Karpas-422 (cell line): ENCODE measurements around the gene P4HA3. TPM values are rescaled to one million over a fixed set of nuclear protein-coding genes. Genes with fewer than 3 reads are reported as not detected.

Experiments used
- DNase-seq: peaks from one replicate; pipeline ENCODE4 v3.0.0-alpha.2; 2015
- H2AFZ ChIP-seq: fragments of 200-600 bp; sonication (generic); 2 replicates; pipeline ENCODE4 v1.6.1; 2014; ENCODE audit warnings: antibody characterized with exemption, low read length, mixed read lengths
- H3K27ac ChIP-seq: fragments of 200-600 bp; sonication (generic); 2 replicates; pipeline ENCODE4 v1.5.1; 2014; ENCODE audit warnings: mild to moderate bottlenecking, low read length, moderate library complexity
- H3K27me3 ChIP-seq: fragments of 200-600 bp; sonication (generic); 2 replicates; pipeline ENCODE4 v1.6.1; 2014; ENCODE audit warnings: low read length, mixed read lengths
- H3K36me3 ChIP-seq: fragments of 200-600 bp; sonication (generic); 2 replicates; pipeline ENCODE4 v1.6.1; 2014; ENCODE audit warnings: low read length, mixed read lengths; ENCODE audit not compliant: insufficient read depth
- H3K4me1 ChIP-seq: fragments of 200-600 bp; sonication (generic); 2 replicates; pipeline ENCODE4 v1.6.1; 2014; ENCODE audit warnings: mild to moderate bottlenecking, low read length, mixed read lengths
- H3K4me2 ChIP-seq: fragments of 200-600 bp; sonication (generic); 2 replicates; pipeline ENCODE4 v1.6.1; 2014; ENCODE audit warnings: low read length, low read depth, mild to moderate bottlenecking; ENCODE audit not compliant: poor library complexity, severe bottlenecking
- H3K4me3 ChIP-seq: fragments of 200-600 bp; sonication (generic); 2 replicates; pipeline ENCODE4 v1.5.1; 2014; ENCODE audit warnings: mild to moderate bottlenecking, antibody characterized with exemption, low read length, mixed read lengths
- H3K79me2 ChIP-seq: fragments of 200-600 bp; sonication (generic); 2 replicates; pipeline ENCODE4 v1.6.1; 2014; ENCODE audit warnings: mild to moderate bottlenecking, low read length, mixed read lengths
- H3K9ac ChIP-seq: fragments of 200-600 bp; sonication (generic); 2 replicates; pipeline ENCODE4 v1.6.0; 2014; ENCODE audit warnings: low read length
- H3K9me2 ChIP-seq: fragments of 200-600 bp; sonication (generic), shearing (Covaris generic); replicated peaks from 2 replicates; pipeline ENCODE4 v1.6.0; 2014; ENCODE audit warnings: mild to moderate bottlenecking, low read length, moderate library complexity; ENCODE audit not compliant: insufficient read depth
- H3K9me3 ChIP-seq: fragments of 300-700, 200-600 bp; sonication (generic); 2 replicates; pipeline ENCODE4 v1.6.1; 2014; ENCODE audit warnings: low read length, mixed read lengths
- H4K20me1 ChIP-seq: fragments of 200-600 bp; sonication (generic); 2 replicates; pipeline ENCODE4 v1.6.1; 2014; ENCODE audit warnings: mild to moderate bottlenecking, antibody characterized with exemption, low read length, low read depth; ENCODE audit not compliant: insufficient read depth
- small RNA-seq: library from RNA; depleted of rRNA; stranded (forward); fragments of <200 nt; gene quantifications from one replicate; pipeline ENCODE3, GENCODE V24; 2014
- total RNA-seq: library from RNA; depleted of rRNA; stranded (reverse); fragments of >200 nt; shearing (Covaris generic); gene quantifications from 2 replicates; pipeline ENCODE4 v1.2.3, GENCODE V29; 2014; ENCODE audit warnings: low replicate concordance; rRNA removed

Gene P4HA3
- total RNA-seq, 1 experiment from 2014 or later: not detected

DNA sequence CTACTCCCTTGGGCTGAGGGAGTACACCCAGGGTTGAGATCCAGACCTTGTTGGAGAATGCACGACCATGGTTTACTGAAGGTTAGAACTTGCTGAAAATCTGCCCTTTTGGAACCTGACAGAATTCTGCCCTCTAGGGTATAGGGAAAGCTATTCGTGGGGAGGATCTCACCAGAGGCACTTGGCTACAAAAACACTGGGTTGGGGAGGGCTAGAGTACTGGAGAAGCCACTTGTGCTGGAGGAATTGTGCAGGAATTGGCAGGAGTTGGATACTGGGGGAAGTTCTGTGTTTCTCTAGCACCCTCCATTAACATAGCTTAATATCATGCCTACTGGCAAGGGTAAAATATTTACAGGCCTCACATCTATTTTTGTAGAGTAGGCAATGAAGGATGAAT lies 84.5 kb downstream of the P4HA3 start:
- Histone ChIP-seq H3K9me2 (no peaks in the 10 kb centered on the region), H3K9me3 (no peaks in the 10 kb centered on the region; the same call in 1 of the 2 replicates), H3K4me3 (no peak overlapping the region), H3K9ac (no peak overlapping the region), H2AFZ (no peak overlapping the region), H3K4me2 (no peak overlapping the region), H3K27me3 (no peaks in the 10 kb centered on the region), H3K36me3 (peaks cover 30% of the 10 kb centered on the region), H3K27ac (no peak overlapping the region), H4K20me1 (no peaks in the 10 kb centered on the region), H3K4me1 (no peaks in the 10 kb centered on the region), H3K79me2 (peaks cover 48% of the 10 kb centered on the region)
- no peak for DNase-seq

DNA sequence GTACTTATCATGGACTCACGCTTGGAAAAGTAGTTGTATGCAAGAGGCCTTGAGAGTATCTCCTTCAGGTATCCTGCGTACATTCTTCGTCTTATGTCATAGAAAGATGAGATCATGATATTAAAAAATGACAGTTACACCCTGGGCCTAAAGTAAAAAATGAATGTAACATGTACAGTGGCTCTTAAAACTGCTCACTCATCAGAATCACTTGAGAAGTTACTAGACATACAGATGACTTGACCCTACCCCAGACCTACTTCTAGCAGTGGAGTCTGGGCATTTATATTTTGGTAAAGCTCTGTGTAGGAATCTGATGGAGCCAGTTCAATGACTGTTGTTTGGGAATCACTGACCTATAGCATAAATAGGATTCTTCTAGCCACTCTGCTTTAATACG lies 85.9 kb downstream of the P4HA3 start:
- H3K79me2 ChIP-seq: peaks cover 57% of the 10 kb centered on the region
- H3K4me1 ChIP-seq: no peaks in the 10 kb centered on the region
- no peaks in the 10 kb centered on the region for H3K27me3 ChIP-seq
- no peak overlapping the region for H2AFZ ChIP-seq
- no peaks in the 10 kb centered on the region; the same call in 1 of the 2 replicates for H3K9me3 ChIP-seq
- no peak for DNase-seq
- no peak overlapping the region for H3K4me3 ChIP-seq
- H3K9me2 ChIP-seq: no peaks in the 10 kb centered on the region
- no peak overlapping the region for H3K4me2 ChIP-seq
- no peaks in the 10 kb centered on the region for H4K20me1 ChIP-seq
- peaks cover 21% of the 10 kb centered on the region for H3K36me3 ChIP-seq
- no peak overlapping the region for H3K27ac ChIP-seq
- H3K9ac ChIP-seq: no peak overlapping the region

DNA sequence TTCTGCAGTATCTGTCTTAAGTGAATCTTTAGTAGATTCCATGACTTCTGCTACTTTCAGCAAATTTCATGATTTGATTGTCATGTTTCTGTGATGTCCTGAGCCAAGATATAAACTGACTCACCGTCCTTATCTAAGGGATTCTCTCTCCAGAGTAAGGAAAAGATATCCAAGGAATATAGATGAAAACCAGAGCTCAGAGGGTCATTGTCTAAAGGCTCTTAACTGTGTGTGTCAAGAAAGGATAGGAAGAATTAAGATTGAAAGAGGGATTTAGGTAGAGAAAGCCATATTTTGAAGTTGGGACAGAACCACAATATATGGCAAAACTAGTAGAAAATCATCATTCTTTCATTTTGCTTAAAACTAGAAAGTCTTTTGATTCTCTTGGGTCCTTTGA lies 89.6 kb downstream of the P4HA3 start:
- no peak overlapping the region for H3K4me3 ChIP-seq
- H3K9me3 ChIP-seq: no peaks in the 10 kb centered on the region; the same call in 1 of the 2 replicates
- DNase-seq: no peak
- no peaks in the 10 kb centered on the region for H3K4me1 ChIP-seq
- peaks cover 11% of the 10 kb centered on the region for H3K36me3 ChIP-seq
- H3K27ac ChIP-seq: no peak overlapping the region
- no peaks in the 10 kb centered on the region for H3K27me3 ChIP-seq
- H3K4me2 ChIP-seq: no peak overlapping the region
- no peak overlapping the region for H3K9ac ChIP-seq
- no peak overlapping the region for H2AFZ ChIP-seq
- H3K79me2 ChIP-seq: peaks cover 35% of the 10 kb centered on the region
- H3K9me2 ChIP-seq: no peaks in the 10 kb centered on the region
- H4K20me1 ChIP-seq: no peaks in the 10 kb centered on the region

DNA sequence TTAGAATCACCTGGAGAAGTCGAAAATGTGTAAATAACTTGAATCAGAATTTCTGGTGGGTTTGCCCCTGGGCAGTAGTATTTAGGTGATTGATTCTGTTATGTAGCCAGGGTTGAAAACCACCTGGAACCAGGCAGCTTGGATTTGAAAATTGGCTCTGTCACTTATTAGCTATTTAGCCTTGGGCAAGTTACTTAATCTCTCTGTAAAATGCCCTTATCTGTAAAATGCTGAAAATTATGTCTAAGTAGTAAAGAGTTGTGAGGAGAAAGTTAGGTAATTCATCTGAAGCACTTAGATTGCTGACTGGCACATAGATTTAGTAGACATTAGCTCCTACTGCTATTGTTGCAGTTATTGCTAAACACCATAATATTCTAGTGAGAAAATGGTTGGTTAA lies 91.1 kb downstream of the P4HA3 start:
- no peak overlapping the region for H3K9ac ChIP-seq
- H2AFZ ChIP-seq: no peak overlapping the region
- H3K27ac ChIP-seq: no peak overlapping the region
- H3K27me3 ChIP-seq: no peaks in the 10 kb centered on the region
- no peaks in the 10 kb centered on the region for H4K20me1 ChIP-seq
- no peak for DNase-seq
- H3K36me3 ChIP-seq: peaks cover 15% of the 10 kb centered on the region
- H3K9me3 ChIP-seq: no peaks in the 10 kb centered on the region; the same call in 1 of the 2 replicates
- no peaks in the 10 kb centered on the region for H3K9me2 ChIP-seq
- no peak overlapping the region for H3K4me2 ChIP-seq
- H3K79me2 ChIP-seq: peaks cover 24% of the 10 kb centered on the region
- H3K4me1 ChIP-seq: no peaks in the 10 kb centered on the region
- H3K4me3 ChIP-seq: no peak overlapping the region

Small RNAs within 50 kb of the gene (small RNA-seq; reads per million reads assigned to genes)
- not detected for gene RF00409

Other genes starting within 250 kb of the P4HA3 start
- 37.9 and 44.3 TPM in 2 replicates for gene C2CD3, start 140.6 kb downstream of the P4HA3 start, total RNA-seq
- 39.1 and 59.1 TPM in 2 replicates for gene PPME1, start 140.4 kb downstream of the P4HA3 start, total RNA-seq
- 0.07 TPM in 1 of 2 replicates, not detected in the other for gene PGM2L1, start 86.8 kb upstream of the P4HA3 start, total RNA-seq
- 0.11 TPM in 1 of 2 replicates, not detected in the other for gene KCNE3, start 155.9 kb upstream of the P4HA3 start, total RNA-seq
- 5.9 and 9.8 TPM in 2 replicates for gene LIPT2, start 182.1 kb upstream of the P4HA3 start, total RNA-seq